ENCODE measurements around the gene IL33. TPM values are rescaled to one million over a fixed set of nuclear protein-coding genes. Genes with fewer than 3 reads are reported as not detected.

IL33 gene
- total RNA-seq, 1 experiment from 2014 or later: not detected

GRCh38 chr9:6219981-6220380 lies 4.4 kb downstream of the IL33 start:
- Histone ChIP-seq H3K27ac (ENCODE audit: low read depth, low read length) (no peak overlapping the region), H3K4me2 (ENCODE audit: low read length) (no peak overlapping the region), H3K36me3 (ENCODE audit: control insufficient read depth in 1 of 2, insufficient read depth in 2 of 2, low read length in 2 of 2) (no peaks in the 10 kb centered on the region), H3K4me3 (replicated peaks in 1 of 2; ENCODE audit: low read depth in 1 of 2, low read length in 2 of 2) (no peak overlapping the region), H3K79me2 (ENCODE audit: insufficient read depth, low read length) (no peaks in the 10 kb centered on the region), H3K9me2 (ENCODE audit: insufficient read depth) (no peaks in the 10 kb centered on the region), H3K27me3 (ENCODE audit: insufficient read depth, low read length) (no peaks in the 10 kb centered on the region), H3K9me3 (ENCODE audit: control insufficient read depth in 1 of 2, insufficient read depth in 1 of 2, low read depth in 1 of 2, low read length in 2 of 2) (no peaks in the 10 kb centered on the region), H3K4me1 (ENCODE audit: control insufficient read depth in 1 of 2, insufficient read depth in 2 of 2, low read length in 2 of 2) (no peaks in the 10 kb centered on the region), H3K9ac (ENCODE audit: low read length) (no peak overlapping the region), H2AFZ (ENCODE audit: low read depth, low read length, poor library complexity, severe bottlenecking) (no peak overlapping the region), H4K20me1 (ENCODE audit: insufficient read depth) (no peaks in the 10 kb centered on the region)
- RAD21 ChIA-PET (ENCODE audit: low non-redundant PET in 1 of 2, low total read pairs in 2 of 2, uncharacterized antibody in 2 of 2, unreplicated experiment in 2 of 2): no interaction called here
- TF ChIP-seq ZFX (IDR thresholded peaks at IDR 0.05) (no peak), EZH2 (IDR thresholded peaks at IDR 0.05) (no peak), ZBTB33 (IDR thresholded peaks at IDR 0.05; ENCODE audit: extremely low read depth, insufficient replicate concordance, low read length) (no peak)
- BruUV-seq (replicated peaks): no TSS peak
- CTCF ChIA-PET: no interaction called here
- POLR2A ChIA-PET: no interaction called here
- ATAC-seq: no peak
- no peak for DNase-seq (ENCODE audit: low read depth, low spot score)
- intact Hi-C loops (cut with micrococcal nuclease): no loop called here

- Histone ChIP-seq H3K27me3 (ENCODE audit: insufficient read depth, low read length) (no peaks in the 10 kb centered on the region), H3K4me2 (ENCODE audit: low read length) (no peak overlapping the region), H3K4me1 (ENCODE audit: control insufficient read depth in 1 of 2, insufficient read depth in 2 of 2, low read length in 2 of 2) (no peaks in the 10 kb centered on the region), H2AFZ (ENCODE audit: low read depth, low read length, poor library complexity, severe bottlenecking) (no peak overlapping the region), H4K20me1 (ENCODE audit: insufficient read depth) (no peaks in the 10 kb centered on the region), H3K9ac (ENCODE audit: low read length) (no peak overlapping the region), H3K4me3 (replicated peaks in 1 of 2; ENCODE audit: low read depth in 1 of 2, low read length in 2 of 2) (no peak overlapping the region), H3K79me2 (ENCODE audit: insufficient read depth, low read length) (no peaks in the 10 kb centered on the region), H3K9me2 (ENCODE audit: insufficient read depth) (no peaks in the 10 kb centered on the region), H3K9me3 (ENCODE audit: control insufficient read depth in 1 of 2, insufficient read depth in 1 of 2, low read depth in 1 of 2, low read length in 2 of 2) (no peaks in the 10 kb centered on the region), H3K27ac (ENCODE audit: low read depth, low read length) (no peak overlapping the region), H3K36me3 (ENCODE audit: control insufficient read depth in 1 of 2, insufficient read depth in 2 of 2, low read length in 2 of 2) (no peaks in the 10 kb centered on the region)
- POLR2A ChIA-PET: no interaction called here
- CTCF ChIA-PET: no interaction called here
- DNase-seq (ENCODE audit: low read depth, low spot score) (no peak), ATAC-seq (no peak)
- intact Hi-C loops (cut with micrococcal nuclease): no loop called here
- no TSS peak for BruUV-seq (replicated peaks)
- RAD21 ChIA-PET (ENCODE audit: low non-redundant PET in 1 of 2, low total read pairs in 2 of 2, uncharacterized antibody in 2 of 2, unreplicated experiment in 2 of 2): no interaction called here
- TF ChIP-seq SRF (IDR thresholded peaks at IDR 0.05; ENCODE audit: low read depth): no peak
- no peak for TF ChIP-seq CBX3 (IDR thresholded peaks at IDR 0.05; ENCODE audit: low read depth)
- no peak for TF ChIP-seq REST (IDR thresholded peaks at IDR 0.05; ENCODE audit: low read depth)
- TF ChIP-seq ATF3 (IDR thresholded peaks at IDR 0.05): no peak
- TF ChIP-seq TCF7L2 (IDR thresholded peaks at IDR 0.05; ENCODE audit: borderline replicate concordance, extremely low read depth, insufficient read depth, insufficient read length): no peak
- no peak for TF ChIP-seq ZNF274 (IDR thresholded peaks at IDR 0.05; ENCODE audit: low read depth, low read length)
- no peak for TF ChIP-seq FOSL1 (IDR thresholded peaks at IDR 0.05; ENCODE audit: low read depth)
- no peak for TF ChIP-seq ZBTB33 (IDR thresholded peaks at IDR 0.05; ENCODE audit: extremely low read depth, insufficient replicate concordance, low read length)
- TF ChIP-seq POLR2AphosphoS5 (IDR thresholded peaks at IDR 0.05; ENCODE audit: low read depth, low read length): no peak
Observed at GRCh38 chr9:6224393-6225154, 9.0 kb downstream of the IL33 start.

Measured in HCT116 (cell line).